Stimulated activated CD8-positive, alpha-beta memory T cell treated with anti-CD3 and anti-CD28 coated beads, Interleukin-15, amount 100 ng/mL, for 48 hours (primary cell): ENCODE data around the gene PHOSPHO2.
"Not testable (repeated sequence)": the region's sequence is repeated elsewhere in the genome, so short reads cannot be mapped to it uniquely, and the experiment has no call there.

ENCODE experiments used
- DNase-seq, 2 donors: peaks; one replicate each; pipeline ENCODE4 v3.0.0-alpha.2; 2020; ENCODE audit warnings: low read depth in 2 of 2

The PHOSPHO2 gene

DNA sequence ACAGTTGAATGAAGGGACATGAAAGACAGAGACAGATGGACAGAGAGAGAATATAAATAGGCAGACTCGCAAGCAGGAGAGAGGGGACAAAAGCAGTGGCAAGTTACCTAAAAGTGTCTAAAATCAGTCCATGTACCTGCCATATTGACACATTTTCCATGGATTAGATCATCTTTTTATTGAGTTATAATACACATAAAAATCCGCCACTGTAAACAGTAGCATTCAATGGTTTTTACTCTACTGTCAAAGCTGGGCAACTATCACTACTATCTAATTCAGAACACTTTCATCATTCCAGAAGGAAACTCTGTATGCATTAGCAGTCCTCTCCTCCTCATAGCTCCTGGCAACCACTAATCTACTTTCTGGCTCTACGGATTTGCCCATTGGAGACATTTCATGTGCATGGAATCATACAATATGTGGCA is 10.1 kb upstream of the PHOSPHO2 start:
- no peak for DNase-seq

DNA sequence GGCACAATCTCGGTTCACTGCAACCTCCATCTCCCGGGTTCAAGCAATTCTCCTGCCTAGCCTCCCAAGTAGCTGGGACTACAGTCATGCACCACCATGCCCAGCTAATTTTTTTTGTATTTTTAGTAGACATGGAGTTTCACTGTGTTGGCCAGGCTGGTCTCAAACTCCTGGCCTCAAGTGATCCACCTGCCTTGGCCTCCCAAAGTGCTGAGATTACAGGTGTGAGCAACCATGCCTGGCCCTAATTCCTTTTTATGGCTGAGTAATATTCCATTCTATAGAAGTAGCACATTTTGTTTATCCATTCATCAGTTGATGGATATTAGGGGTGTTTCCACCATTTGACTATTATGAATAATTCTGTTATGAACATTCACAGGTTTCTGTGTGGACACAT is 9.6 kb upstream of the PHOSPHO2 start:
- not testable (repeated sequence) for DNase-seq

DNA sequence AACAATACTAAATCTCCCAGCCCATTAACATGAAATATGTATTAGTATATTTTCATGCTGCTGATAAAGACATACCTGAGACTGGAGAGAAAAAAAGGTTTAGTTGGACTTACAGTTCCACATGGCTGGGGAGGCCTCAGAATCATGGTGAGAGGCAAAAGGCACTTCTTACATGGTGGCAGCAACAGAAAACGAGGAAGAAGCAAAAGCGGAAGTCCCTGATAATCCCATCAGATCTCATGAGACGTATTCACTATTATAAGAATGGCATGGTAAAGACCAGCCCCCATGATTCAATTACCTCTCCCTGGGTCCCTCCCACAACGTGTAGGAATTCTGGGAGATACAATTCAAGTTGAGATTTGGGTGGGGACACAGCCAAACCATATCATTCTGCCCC is 7.4 kb upstream of the PHOSPHO2 start:
- not testable (repeated sequence) for DNase-seq

DNA sequence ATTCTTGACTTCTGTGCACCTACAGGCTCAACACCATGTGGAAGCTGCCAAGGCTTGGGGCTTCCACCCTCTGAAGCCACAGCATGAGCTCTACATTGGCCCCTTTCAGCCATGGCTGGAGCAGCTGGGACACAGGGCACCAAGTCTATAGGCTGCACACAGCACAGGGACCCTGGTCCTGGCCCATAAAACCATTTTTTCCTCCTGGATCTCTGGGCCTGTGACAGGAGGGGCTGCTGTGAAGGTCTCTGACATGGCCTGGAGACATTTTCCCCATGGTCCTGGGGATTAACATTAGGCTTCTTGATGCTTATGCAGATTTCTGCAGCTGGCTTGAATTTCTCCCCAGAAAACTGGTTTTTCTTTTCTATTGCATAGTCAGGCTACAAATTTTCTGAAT is 6.3 kb upstream of the PHOSPHO2 start:
- not testable (repeated sequence) for DNase-seq

DNA sequence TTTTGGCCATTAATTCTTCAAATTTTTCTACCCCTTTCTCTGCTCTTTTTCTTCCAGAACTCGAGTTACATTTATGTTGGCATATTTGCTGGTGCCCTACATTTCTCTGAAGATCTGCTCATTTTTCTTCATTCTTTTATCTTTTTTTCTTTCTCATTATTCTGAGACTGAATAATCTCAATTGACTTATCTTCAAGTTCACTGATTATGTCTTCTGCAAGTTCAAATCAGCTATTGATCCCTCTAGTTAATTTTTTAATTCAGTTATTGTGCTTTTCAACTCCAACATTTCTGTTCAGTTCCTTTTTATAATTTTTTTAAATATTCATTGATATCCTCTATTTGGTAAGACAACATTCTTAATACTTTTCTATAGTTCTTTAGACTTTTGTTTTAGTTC is 3.3 kb upstream of the PHOSPHO2 start:
- no peak for DNase-seq

DNA sequence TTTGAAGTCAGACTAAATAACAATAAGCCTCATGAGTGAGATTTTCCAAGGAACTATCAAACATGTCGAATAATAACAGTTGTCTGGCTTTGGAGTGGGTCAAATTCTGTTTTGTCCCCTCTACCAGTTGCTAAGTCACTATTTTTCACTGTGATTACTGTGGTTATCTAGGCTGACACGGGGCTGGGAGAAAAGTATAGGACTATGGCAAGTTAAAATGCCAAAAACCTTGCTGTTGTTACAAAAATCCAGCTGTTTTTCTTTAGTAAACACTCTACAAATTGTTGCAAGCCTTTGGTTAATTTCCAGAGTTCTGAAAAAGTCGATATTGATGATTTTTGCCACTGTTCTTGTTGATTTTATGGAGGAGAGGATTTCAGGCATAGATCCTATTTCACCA is 1.6 kb upstream of the PHOSPHO2 start:
- no peak for DNase-seq

DNA sequence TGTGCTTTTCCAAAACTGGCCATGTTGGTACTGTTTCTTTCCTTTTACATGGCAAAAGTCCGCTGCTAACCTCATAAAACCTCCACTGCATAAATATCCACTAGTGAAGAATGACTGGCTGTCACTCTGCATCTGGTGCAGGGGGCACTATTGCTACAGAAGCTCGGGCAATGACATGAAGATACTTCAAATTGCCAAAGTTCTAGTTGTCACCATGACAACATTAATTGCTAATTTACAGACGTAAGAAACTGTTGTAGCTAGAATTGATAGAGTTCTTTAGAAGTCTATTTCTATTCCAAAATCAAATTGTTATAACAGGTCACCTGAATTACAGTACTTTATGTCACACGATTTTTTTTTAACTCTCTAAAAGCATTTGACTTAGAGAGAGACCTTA is 909 bp upstream of the PHOSPHO2 start:
- no peak for DNase-seq

DNA sequence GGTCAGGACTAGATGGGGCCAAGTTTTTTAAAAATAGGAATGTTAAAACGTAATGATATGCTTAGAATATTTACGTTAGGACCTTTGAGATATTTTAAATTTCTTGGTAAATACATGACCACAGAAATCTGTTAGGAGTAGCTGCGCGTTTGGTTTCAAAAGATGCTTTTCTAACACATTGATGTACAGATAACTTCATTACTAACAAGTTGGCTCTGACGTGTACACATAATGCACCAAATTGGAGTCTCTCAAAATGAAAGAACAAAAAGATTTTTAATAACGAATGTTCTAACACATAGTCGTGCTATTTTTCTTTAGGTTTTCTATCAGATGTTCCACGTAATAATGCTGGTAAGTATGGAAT is 608 bp downstream of the PHOSPHO2 start:
- DNase-seq, result no peak

DNA sequence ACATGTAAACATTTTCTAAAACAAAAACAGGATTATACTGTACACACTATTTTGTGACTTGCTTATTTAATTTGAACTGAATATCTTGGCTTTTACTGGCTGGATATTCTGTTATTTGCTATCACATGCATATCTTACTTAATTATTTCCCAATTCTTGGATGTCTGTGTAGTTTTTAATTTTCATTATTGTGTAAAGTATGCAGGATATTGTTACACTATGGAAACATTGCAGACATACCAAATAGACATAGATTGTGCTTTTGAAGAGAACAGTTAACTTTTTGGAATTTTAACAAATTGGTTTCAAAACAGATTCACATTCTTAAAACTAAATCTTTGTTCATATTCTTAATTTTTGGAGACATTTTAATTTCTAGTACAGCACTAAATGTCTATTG is 2.1 kb downstream of the PHOSPHO2 start:
- no peak for DNase-seq

DNA sequence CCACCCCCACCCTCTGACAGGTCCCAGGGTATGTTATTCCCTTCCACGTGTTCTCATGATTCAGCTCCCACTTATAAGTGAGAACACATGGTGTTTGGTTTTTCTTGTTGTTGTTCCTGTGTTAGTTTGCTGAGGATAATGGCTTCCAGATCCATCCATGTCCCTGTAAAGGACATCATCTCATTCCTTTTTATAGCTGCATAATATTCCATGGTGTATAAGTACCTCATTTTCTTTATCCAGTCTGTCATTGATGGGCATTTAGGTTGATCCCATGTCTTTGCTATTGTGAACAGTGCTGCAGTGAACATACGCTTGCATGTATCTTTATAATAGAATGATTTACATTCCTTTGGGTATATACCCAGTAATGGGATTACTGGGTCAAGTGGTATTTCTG is 4.9 kb downstream of the PHOSPHO2 start:
- DNase-seq, result not testable (repeated sequence)

DNA sequence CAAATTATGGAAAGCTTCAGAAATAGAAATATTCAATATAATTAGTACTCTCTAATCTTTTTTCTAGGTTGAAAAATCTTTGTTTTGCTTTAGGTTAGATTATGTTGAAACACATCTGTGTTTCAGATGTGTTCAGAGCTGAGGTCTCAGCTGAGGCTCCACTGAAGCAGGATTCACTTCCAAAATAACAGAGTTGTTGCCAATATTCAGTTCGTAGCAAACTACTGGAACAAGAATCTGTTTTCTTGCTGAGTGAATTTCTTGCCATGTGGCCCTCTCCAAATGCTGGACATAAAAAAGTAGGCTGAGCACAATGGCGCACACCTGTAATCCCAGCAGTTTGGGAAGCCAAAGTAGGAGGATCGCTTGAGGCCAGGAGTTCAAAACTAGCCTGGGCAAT is 8.7 kb downstream of the PHOSPHO2 start:
- no peak for DNase-seq

DNA sequence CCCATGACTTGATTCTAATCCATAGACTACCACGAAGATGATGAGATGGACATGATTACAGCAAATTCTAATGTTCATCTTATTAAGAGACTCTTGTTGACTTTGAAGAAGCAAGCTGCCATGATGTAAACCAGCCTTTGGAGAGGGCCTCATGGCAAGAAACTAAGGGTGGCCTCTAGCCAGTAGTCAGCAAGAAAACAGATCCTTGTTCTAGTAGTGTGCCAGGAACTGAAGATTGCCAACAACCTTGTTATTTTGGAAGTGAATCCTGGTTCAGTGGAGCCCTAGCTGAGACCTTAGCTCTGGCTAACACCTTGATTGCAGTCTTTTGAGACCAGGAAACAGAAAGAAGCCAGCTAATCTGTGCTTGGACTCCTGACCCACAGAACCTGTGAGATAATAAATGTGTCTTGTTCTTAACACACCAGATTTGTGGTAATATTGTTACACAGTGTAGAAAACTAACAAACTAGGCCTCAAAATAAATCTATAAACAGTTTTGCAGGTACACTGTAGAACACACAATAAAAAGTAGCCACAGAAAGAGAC is 10.0 kb downstream of the PHOSPHO2 start:
- no peak for DNase-seq

DNA sequence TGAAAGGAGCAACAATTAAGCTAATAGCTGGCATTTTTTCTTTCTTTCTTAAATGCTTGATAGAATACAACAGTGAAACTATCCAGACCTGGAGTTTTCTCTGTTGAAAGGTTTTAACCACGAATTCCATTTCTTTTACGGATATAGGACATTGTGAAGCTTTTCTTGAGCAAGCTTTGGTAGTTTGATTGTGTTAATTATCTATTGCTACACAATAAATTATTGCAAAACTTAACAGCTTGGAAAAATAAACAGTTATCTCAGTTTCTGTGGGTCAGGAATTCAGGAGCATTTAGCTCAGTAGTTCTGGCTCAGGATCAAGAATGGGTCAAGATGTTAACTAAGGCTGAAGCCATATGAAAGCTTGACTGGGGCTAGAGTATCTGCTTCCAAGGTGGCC is 11.7 kb downstream of the PHOSPHO2 start:
- DNase-seq, result no peak

DNA sequence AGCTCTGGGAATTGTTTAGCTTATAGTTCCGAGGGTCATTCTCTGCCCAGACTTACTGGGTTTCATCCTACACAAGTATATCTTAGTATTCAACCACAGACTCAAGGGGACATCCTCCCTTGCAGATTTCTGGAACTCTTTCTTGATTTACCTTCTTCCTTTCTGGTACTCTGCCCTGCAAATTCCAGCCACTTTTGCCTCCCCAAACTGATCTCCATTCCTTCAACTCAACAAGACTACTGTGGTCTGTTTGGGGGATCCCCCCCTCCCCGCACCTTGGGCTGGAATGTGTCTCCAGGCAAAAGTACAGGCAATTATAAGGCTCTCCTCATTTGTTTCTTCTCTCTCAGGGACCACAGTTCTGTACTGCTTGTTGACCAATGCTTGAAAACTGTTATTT is 13.4 kb downstream of the PHOSPHO2 start:
- DNase-seq, result no peak

DNA sequence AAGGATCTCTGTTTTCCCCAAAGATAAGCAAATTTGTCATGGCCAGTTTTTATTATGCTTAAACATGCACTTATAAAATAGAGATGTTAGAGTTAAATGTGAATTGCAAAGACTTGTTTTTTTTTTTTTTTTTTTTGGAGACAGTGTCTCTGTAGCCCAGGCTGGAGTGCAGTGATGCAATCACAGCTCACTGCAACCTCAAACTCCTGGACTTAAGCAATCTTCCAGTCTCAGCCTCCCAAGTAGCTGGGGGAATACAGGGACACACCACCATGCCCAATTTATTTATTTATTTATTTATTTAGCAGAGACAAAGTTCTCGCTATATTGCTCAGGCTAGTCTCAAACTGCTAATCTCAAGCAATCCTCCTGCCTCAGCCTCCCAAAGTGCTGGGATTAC is 15.1 kb downstream of the PHOSPHO2 start:
- no peak for DNase-seq

DNA sequence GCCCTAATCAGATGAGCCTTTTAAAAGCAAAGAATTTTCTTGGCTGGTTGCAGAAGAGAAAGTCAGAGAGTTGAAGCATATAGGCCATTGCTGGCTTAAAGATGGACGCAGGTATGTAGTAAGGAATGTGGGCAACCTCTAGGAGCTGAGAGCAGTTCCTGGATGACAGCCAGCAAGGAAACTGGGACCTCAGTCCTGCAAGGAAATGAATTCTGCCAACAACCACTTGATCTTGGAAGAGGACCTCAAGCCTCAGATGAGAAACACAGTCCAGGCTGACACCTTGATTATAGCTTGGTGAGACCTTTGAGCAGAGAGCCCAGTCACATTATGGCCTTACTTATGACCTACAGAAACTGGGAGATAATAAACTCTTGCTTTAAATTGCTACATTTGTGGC is 15.7 kb downstream of the PHOSPHO2 start:
- no peak for DNase-seq

DNA sequence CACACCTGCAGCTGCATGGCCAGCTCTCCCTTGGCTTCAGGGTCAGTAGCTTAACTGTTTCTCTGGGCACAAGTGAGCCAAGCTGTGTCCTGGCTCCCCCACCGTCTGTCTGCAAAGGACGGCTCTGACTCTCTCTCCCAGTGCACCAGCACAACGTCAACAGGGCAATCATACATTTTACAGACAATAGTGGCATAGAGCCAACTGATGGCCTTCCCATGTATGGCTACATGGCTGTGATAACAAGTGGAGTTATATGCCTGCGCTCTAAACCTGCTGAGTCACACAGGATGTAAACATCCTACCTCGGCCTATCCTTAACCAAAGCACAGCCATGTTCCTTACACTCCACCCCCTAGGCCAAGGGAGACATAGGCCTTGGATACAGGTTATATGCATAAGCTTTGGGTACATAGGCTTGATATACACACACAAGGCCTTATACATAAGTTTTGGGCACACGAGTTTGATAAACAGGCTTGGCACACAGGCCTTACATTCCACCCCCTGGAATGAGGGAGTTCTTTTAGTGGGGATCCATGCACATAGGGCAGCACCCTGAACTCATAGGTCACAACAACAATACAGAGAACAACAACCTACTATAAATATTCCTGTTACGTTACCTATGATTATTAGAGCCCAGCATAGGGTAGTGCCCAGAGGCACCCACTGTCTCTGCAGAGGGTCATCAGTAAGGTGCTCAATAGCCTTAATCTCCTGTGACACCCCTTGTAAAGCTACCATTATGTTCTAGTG is 17.7 kb downstream of the PHOSPHO2 start:
- no peak for DNase-seq

DNA sequence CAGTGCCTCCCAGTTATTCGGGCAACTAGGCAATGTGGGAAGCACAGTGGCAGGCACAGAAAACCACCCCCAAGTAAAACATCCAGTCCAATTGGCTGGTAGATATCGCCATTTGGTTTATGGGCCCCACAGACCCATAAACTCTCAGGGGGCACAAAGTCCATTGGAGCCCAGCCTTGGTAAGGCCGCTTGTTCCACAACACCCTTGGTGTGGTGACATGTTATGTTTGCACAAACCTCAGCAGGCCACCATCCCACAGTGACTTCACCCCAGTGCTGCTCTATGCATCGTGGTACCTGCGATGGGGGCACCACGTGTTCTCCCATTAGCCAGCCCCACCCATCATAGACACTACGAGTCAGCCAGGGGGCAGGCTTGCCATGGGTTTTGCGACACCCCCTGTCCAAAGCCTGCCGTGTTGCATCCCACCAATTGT is 18.5 kb downstream of the PHOSPHO2 start:
- no peak for DNase-seq

DNA sequence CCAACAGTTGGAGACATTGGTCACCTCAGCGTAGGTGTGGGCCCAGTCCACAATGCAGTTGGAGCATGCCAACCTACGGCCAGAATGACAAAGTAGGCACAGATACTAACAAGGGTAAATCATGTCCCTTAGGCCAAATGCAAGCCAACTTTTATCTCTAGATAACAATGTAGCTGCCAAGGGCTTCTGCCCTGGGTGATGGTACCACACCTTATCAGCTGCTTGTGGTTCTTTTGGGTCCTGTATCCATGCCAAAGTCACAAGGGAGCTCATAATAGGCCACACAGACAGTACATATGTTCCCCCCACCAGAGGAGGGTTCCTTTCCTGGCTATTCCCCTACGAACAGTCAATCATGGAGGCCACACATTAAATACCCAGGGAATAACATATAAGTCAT is 19.1 kb downstream of the PHOSPHO2 start:
- DNase-seq, result no peak

DNA sequence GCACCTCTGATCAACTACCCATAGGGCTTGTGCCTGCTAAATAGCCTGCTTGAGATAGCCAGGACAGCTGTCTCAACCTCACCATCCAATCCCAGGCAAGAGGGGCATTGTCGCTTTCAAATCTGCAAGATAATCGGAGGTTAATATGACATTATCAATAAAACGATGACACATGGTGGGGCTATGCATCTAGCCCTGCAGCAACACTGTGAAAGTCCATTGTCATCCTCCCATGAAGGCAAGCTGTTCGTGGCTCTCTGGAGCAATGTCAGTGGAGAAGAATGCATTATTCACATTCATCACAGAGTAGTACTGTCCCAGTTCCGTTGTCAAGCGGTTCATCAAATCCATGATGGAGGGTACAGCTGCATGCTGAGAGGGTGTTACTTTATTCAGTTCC is 20.4 kb downstream of the PHOSPHO2 start:
- DNase-seq, result no peak

DNA sequence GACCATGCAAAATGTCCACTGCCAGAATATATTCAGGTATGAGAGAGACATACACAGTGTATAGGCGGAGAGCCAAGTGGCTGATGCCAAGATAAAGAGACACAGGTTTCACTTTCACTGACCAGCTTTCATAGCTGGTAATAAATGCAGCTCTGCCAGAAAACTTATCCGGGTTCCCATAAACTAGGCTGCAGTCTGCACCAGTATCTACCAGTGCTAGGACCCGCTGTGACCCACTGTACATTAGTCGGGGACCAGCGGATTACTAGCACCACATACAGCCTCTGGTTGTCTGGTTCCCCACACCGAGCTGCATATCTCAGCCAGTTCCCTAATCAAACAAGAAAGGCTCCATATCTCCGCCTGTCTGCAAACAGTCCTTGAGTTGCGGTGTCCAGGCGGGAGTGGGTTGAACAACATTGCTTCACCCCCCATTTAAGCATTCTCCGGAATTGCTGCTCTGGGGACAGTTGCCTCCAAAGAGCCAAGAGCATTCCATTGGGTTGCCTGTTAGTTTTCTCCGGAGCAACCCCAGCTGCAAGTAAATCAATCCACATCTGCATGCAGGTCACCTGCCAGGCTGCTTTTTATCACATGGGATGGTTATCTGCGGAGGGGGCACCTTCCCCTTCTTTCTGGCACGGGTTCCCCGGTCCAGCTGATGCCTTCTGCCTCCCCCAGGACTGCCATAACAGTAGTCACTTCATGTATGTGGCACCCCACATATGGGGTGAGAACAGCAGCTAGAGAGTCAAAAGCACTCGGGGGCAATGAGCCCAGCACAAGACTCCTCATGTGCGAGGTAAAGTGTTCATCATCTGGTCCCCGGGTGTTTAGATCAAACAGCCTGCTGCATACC is 21.3 kb downstream of the PHOSPHO2 start:
- DNase-seq, result no peak

DNA sequence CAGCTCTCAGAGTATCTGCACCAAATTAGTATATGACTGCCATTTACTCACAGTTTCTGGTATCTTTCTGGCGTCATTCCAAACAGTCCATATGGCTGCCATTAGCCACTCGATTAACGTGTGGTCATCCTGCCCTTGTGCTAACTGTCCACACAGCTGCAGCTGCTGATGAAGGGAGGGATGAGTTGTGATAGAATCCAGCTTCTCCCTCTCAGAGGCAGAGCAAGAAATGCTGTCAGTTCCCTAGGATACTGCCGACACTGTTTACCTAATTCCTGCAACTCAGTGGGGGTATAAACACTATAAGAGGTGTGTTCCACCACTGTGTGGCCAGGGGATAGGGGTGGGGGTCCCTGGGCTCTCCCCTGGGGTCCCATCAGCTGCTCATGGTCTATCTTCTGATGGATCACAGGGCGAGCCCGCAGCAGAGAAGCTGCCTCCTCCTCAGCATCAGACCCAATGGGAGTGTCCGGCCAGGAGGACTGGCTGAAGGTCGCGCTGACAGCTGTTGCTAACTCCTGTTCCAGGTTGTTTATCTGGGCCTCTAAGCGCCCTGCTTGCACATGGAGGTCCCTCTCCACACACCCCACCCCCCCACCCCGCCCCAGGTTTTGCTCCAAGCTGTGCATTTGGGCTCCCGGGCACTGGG is 22.1 kb downstream of the PHOSPHO2 start:
- no peak for DNase-seq
